ENCODE results near the gene HIVEP3.

The HIVEP3 gene

DNA sequence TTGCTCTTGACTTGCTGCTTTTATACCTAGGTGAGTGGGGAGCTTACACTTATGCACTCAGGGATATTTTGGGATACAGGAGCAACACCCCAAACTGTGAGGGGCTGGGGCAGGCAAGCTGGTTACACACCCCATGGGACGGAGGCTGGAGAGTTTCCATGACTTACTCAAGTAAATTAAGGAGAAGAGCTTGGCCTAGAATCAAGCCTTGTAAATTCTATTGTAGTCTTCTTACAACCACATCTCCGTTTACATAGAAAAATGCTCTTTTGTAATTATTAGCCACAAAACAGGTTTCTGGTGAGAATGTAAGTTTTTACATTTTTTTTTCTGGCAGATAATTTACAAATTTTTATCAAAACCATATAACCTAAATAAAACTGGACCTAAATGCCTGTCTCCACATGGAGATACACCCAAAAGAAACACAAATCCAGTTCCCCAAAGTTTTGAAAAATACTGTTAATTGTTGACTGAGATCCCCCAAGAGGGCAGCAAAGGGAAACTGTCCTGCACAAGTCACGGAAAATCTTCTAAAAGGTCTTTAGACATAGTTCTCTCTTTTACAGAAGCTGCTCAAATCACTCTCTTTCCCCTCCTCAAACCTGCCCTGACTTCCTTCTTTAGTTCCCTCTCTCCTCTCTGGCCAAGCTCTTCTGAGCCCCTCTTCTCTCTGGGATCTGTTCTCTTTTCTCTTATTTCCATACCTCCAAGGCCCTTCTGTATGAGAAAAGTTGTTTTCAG lies 134.0 kb downstream of the HIVEP3 start:
- no peak for DNase-seq (ENCODE audit: low spot score)

DNA sequence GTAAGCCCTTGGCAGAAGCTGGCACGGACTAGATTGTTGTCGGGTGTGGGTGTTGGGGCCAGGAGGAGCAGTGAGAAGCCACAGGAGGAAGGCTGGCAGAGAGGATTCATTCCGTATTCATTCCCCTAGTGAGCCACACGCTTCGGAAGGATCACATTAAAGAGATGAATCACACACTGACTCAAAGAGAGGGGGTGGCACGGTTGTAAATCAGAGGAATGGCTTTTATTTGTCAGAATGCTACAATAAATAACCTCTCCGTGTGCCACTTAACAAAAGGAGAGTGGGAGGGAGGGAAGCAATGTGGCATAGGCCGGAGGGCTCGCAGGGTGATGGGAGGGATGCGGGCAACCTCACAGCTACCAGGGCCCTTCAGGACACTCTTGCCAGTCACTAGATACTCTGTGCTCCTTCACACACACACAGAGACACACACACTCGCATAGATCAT lies 135.5 kb downstream of the HIVEP3 start:
- DNase-seq (ENCODE audit: low spot score) = no peak

DNA sequence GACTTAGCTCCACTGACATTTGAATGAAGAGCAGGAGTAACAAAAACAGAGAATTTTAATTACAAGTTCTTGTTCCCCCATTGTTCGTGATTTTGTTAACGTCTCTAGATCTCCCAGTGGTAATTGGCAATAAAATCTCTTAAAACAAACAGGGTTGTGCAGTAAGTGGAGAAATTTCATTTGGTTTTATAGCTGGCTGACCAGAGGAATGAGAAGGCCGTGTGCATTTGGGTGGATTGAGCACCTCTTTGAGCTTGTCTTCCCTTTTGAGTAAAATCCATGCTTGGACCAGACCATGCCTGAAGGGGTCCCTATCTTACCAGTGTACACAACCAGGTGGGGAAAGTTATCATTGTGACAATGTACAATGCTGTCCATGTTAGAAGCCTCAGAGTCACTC lies 137.8 kb downstream of the HIVEP3 start:
- DNase-seq (ENCODE audit: low spot score) = no peak

DNA sequence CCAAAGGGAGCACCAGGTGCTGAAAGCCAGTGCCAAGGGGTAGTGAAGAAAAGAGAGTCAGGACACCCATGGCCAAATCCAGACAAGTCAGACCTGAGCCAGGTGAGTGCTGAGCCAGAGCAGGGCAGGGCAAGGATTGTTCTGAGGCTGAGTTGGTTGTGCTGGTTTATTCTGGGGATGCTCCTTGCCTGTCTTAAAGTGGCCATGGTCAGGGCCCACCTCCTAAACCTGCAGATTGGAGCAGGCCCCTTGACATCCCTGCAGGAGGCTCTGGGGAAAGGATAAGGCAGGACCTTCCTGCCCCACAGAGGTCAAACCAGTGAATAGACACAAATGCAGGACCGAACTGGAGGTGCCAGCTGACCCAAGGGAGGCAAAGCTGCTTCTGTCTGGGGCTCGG lies 138.4 kb downstream of the HIVEP3 start:
- no peak for DNase-seq (ENCODE audit: low spot score)

DNA sequence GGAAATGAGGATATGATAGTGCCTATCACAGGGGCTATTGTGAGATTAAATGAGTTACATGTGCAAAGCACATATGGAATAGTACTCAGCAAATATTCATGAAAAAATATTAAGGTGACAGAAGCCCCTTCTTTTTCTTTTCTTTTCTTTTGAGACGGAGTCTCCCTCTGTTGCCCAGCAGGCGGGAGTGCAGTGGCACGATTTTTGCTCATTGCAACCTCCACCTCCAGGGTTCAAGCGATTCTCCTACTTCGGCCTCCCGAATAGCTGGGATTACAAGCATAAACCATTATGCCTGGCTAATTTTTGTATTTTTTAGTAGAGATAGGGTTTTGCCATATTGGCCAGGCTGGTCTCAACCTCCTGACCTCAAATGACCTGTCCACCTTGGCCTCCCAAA lies 139.4 kb downstream of the HIVEP3 start:
- DNase-seq (ENCODE audit: low spot score) = no peak

GRCh38 chr1:41777695-41778094 lies 141.0 kb downstream of the HIVEP3 start:
- DNase-seq (ENCODE audit: low spot score) = no peak

DNA sequence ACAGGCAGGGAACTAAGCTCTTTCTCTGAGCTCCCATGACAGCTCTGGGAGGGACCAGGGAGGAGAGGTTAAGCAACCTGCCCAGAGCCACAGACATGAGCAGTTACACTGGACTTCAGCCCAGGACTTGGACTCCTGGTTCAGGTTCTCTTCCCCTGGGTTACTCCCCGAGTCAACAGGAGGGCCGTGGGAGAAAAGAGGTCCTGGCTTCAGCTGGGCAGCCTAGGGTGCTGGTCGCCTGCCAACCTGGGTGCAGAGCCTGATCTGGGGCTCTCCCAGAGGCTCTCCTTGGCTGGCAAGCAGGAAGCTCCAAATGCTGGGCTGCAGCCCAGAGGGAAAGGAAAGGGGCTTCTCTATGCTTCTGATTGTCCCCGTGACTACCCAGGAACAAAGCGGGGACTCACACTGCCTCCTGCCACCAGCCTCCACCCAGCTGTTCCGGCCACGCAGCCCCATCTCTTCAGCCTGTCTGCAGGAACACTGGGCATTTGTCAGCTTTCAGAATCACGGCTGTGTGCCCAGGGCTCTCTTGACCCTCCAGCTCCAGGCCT lies 141.8 kb downstream of the HIVEP3 start:
- DNase-seq (ENCODE audit: low spot score) = no peak

- no peak for DNase-seq (ENCODE audit: low spot score)
Measured at GRCh38 chr1:41775956-41776585, 142.7 kb downstream of the HIVEP3 start.

DNA sequence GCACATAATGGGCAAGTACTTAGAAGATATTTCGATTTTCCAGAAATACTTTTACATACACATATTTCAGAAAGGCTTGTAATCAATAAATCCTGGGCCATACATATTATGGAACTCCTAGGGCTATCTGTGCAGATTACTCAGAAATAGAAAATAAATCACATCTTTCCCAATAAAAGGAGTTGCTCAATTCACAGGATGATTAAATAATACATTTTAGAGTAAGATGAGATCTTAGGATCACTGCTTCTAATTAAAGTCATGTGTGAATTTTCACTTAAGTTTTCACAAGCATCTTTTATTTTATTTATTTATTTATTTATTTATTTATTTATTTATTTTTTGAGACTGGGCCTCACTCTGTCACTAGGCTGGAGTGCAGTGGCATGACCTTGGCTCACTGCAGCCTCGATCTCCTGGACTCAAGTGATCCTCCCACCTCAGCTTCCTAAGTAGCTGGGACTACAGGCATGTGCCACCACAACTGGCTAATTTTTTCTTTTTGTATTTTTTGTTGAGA lies 144.2 kb downstream of the HIVEP3 start:
- no peak for DNase-seq (ENCODE audit: low spot score)

GRCh38 chr1:41773842-41774241 lies 144.9 kb downstream of the HIVEP3 start:
- DNase-seq (ENCODE audit: low spot score) = peak; percentile 70

- DNase-seq (ENCODE audit: low spot score) = peak; percentile 49
Measured at GRCh38 chr1:41773144-41773591, 145.6 kb downstream of the HIVEP3 start.

- DNase-seq (ENCODE audit: low spot score) = no peak
Measured at GRCh38 chr1:41769068-41769467, 149.7 kb downstream of the HIVEP3 start.

- DNase-seq (ENCODE audit: low spot score) = no peak
Measured at GRCh38 chr1:41768583-41768982, 150.1 kb downstream of the HIVEP3 start.

GRCh38 chr1:41767534-41768525 lies 150.9 kb downstream of the HIVEP3 start:
- no peak for DNase-seq (ENCODE audit: low spot score)

DNA sequence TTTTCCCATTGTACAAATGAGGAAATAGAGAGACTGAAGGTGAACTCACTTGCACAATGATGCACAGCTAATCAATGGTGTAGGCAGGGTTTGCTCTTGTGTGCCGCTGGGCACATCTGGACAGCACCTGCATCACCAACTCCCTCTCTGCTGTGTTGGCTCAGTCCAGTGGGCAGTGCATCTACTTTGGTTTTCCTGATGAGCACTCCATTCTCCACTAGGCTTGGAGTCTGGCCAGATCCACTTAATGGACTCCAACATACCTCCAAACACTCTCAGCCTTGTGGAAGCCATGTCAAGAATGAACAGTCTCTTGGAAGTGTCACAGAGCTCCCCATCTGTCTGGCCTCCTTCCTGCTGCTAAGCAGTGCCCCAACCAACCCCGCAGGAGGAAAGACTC lies 152.2 kb downstream of the HIVEP3 start:
- no peak for DNase-seq (ENCODE audit: low spot score)

DNA sequence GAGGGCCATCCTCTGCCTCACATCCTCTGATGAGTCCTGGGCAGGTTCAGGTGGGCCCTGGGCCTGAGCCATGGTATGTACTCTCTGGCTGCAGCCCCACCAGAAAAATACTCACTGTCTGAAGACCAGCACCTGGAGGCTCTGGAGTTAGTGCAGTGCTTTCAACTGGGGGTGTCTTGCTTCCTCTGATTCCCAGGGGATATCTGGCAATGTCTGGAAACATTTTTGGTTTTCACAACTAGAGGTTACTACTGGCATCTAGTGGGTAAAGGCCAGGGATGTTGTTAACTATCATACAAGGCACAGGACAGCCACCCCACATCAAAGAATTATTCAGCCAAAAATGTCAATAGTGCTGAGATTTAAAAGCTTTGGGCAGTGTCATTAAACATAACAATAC lies 152.7 kb downstream of the HIVEP3 start:
- DNase-seq (ENCODE audit: low spot score) = no peak

DNA sequence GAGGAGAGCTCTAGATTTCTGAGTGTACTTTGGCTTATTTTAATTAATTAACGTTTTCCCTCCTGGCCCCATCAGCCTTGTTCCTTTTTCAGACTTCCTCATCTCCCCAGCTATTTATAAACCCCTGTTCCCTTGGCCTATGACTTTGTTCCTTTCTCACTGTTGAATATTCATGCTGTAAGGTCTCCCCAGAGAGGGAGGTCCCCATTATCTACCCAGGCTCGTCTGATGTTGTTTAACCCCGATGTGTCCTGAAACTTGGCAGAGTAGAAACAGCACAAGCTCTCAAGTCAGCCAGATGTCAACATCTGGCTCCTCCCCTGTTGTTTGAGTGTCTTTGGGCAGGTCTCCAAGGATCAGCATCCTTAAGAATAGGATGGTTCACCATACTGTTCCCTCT lies 153.6 kb downstream of the HIVEP3 start:
- DNase-seq (ENCODE audit: low spot score) = no peak

- no peak for DNase-seq (ENCODE audit: low spot score)
Measured at GRCh38 chr1:41764656-41765055, 154.1 kb downstream of the HIVEP3 start.

- no peak for DNase-seq (ENCODE audit: low spot score)
Measured at GRCh38 chr1:41762777-41763176, 155.9 kb downstream of the HIVEP3 start.

DNA sequence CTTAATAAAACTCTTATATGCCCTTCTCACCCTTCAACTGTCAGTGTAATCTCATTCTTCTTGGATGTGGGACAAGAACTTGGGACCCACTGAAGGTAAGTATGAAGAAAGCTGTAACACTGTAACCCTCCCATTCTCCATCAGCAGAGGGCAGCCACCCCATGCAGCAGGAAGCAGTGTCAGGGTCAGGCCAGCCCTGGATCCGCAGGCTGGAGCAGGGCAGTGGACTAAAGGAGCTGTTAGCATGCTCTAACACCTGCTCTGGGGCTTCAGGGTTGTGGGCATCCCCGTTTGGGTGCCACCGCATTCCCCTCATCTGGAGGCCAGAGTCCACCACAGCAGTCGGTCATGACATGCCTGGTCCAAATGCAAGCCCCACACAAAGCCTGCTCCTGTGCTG lies 156.5 kb downstream of the HIVEP3 start:
- DNase-seq (ENCODE audit: low spot score) = no peak

DNA sequence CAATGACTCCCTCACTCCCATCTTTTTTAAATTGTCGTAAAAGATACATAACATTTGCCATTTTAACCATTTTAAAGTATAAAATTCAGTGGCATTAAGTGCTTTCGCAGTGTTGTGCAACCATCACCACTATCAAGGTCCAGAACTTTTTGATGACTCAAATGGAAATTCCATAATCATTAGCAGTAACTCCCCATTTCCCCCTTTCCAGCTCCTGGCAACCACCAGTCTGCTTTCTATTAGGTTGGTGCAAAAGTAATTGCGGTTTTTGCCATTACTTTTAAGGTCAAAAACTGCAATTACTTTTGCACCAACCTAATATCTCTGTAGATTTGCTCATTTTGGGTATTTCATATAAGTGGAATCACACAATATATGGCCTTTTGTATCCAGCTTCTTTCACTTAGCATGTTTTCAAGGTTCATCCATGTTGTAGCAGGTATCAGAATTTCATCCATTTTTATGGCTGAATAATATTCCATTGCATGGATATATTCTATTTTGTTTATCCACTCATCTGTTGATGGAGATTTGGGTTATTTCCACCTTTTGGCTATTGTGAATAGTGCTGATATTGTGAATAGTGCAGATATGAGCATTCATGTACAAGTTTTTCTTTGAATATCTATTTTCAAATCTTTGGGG lies 159.7 kb downstream of the HIVEP3 start:
- no peak for DNase-seq (ENCODE audit: low spot score)
